Subcutaneous adipose tissue (tissue), 4 donors: Measurements from ENCODE around the gene PATE3. TPM values are rescaled to one million over a fixed set of nuclear protein-coding genes. Genes with fewer than 3 reads are reported as not detected.

Experiments used
- total RNA-seq, 4 donors: library from RNA; depleted of rRNA; stranded (reverse); fragments of >200 nt; gene quantifications; one replicate each; pipeline ENCODE4 v1.1.0, GENCODE V29; 2016
- TF ChIP-seq, protein P1 (sequence below): fragments of 450-650 bp; IDR thresholded peaks from one replicate; pipeline ENCODE4 v1.5.1; 2016; ENCODE audit warnings: low read depth, mild to moderate bottlenecking, control low read depth, antibody characterized with exemption, moderate library complexity

Gene PATE3
- total RNA-seq, 4 donors from 2014 or later = not detected

DNA sequence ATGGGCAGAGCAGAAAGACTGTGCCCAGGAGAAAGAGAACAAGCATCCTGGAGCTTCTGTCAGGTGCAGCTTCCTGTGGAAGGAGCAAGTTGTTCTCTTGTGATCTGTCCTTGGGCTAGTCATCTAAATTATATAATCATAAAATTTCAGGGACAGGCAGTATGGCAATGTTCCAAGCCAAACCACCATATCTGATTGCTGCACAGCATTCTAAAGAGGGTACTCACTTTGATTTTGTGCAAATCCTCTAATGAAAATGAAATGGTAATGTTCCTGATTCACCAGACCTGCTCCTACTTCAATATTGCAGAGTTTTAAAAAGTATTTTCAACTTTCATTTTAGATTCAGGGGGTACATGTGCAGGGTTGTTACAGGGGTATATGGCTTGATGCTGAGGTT lies 9.2 kb upstream of the PATE3 start, which contains the start of gene PATE2:
Gene PATE2 (minus strand): TSS at position 101 of the 400 bp plus-strand sequence. CDS start 55 bp downstream, at position 46.
- TF ChIP-seq, protein P1, sequence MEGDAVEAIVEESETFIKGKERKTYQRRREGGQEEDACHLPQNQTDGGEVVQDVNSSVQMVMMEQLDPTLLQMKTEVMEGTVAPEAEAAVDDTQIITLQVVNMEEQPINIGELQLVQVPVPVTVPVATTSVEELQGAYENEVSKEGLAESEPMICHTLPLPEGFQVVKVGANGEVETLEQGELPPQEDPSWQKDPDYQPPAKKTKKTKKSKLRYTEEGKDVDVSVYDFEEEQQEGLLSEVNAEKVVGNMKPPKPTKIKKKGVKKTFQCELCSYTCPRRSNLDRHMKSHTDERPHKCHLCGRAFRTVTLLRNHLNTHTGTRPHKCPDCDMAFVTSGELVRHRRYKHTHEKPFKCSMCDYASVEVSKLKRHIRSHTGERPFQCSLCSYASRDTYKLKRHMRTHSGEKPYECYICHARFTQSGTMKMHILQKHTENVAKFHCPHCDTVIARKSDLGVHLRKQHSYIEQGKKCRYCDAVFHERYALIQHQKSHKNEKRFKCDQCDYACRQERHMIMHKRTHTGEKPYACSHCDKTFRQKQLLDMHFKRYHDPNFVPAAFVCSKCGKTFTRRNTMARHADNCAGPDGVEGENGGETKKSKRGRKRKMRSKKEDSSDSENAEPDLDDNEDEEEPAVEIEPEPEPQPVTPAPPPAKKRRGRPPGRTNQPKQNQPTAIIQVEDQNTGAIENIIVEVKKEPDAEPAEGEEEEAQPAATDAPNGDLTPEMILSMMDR = no peak

DNA sequence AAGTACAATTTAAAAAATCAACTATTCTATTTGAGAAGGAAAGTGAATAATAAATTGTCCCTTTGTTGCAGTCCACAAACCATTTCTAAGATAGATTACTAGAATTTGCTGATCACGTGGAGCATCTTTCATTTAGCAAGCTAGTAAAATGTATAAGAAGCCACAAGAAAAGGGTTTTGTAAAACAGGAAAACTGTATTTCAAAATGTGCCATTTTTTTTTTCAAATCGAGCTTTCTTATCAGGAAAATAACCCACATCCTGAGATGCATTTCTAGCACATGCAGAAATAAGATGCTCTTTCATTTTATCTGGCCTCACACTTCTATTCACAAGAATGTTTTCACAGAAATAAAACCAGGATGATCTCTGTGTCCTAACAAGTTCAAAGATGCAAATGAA lies 3.2 kb upstream of the PATE3 start:
- TF ChIP-seq, protein P1 = no peak

DNA sequence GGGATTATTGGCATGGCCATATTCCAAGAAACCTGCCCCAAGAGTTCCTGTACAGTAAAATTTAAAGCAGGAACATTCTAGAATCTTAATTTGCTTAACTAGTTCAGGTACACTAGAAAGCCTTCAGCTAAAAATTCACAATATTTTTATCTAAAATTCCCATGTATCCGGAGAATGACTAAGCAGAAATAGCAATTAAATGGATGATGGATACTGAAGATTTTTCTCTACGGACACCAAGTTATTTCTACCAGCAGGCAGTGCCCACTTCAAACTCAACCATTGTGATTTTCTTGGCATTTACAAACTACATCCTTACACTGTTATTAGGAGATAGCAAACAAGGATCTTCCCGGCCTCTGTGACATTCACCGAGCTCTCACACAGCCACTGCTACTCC lies 2.9 kb downstream of the PATE3 start:
- TF ChIP-seq, protein P1 = no peak

DNA sequence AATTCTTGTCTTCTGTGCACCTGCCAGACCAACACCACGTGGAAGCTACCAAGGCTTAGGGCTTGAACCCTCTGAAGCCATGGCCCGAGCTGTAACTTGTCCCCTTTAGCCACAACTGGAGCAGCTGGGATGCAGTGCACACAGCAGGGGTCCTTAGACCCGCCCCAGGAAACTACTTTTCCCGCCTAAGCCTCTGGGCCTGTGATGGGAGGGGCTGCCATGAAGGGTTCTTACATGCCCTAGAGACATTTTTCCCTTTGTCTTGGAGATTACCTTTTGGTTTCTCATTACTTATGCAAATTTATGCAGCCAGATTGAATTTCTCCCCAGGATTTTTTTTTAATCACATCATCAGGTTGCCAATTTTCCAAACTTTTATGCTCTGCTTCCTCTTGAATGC lies 9.7 kb downstream of the PATE3 start:
- TF ChIP-seq, protein P1 = no peak

DNA sequence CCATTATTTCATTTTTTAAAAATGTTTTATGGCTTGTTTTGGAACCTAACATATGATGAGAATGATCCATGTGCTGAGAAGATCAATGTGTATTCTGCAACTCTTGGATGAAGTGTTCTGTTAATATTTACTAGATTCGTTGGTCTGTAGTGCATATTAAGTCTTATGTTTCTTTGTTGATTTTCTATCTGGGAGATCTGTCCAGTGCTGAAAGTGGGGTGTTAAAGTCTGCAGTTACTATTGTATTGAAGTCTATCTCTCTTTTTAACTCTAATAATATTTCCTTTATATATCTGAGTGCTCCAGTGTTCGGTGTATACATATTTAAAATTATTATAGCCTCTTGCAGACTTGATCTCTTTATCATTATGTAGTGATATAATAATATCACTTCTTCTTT lies 11.9 kb downstream of the PATE3 start:
- TF ChIP-seq, protein P1 = no peak

DNA sequence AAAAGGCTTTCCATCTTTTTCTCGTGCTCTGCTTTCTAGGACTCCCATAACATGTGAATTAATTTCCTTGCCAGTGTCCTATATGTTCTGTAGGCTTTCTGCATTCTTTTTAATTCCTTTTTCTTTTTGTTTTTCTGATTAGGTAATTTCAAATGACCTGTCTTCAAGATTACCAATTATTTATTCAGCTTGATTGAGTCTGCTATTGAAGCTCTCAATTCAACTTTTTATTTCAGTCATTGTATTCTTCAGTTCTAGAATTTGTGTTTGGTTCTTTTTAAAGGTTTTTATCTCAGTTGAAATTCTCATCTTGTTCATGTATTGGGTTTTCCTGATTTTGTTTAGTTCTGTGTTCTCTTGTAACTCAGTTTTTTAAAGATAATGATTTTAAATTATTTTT lies 14.5 kb downstream of the PATE3 start:
- TF ChIP-seq, protein P1 = no peak

DNA sequence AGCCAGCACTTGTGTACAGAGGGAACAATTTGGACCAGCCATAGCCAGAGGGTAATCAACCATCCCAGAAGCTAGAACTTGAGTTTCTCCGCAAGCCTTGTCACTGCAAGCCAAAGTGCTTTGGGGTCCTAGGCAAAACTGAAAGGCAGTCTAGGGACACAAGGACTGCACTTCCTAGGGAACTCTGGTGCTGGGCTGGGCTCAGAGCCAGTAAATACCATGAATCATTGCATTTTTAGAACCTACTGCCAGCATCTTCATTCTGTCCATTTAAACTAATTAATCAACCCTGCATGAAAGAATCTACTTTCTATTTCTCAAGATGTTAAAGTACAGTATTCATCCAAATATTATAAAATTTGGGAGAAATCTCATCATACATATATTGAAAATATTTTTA lies 20.0 kb downstream of the PATE3 start:
- TF ChIP-seq, protein P1 = no peak

DNA sequence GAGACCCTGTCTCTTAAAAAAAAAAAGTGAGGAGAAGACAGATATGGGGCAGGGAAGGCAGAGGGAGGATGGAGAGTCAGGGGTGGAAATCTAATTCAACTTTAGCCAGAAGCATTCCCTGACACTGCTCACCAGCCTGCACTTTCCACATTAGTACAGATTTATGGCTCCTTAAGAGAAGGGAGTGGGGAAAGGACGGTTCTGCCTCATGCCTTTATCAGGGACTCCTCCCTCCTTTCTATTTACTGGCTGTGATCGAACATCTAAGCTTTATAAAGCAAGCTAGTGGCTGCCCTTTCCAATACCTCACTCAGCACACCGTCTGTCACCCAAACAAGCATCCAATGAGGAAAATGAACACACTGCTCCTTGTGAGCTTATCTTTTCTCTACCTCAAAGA lies 45.1 kb downstream of the PATE3 start, which contains the start of gene PATE4:
Gene PATE4 (plus strand): TSS at position 301 of the 400 bp plus-strand sequence. CDS start 44 bp downstream, at position 345.
- TF ChIP-seq, protein P1 = no peak
